Esophagus (tissue), 2 donors: ENCODE measurements around the gene ZNF77. TPM values are rescaled to one million over a fixed set of nuclear protein-coding genes. Genes with fewer than 3 reads are reported as not detected.

Source experiments
- H3K27ac ChIP-seq, 2 donors: one replicate each; pipeline ENCODE4 v1.5.1; 2013; ENCODE audit warnings: low read depth in 2 of 2, mild to moderate bottlenecking in 2 of 2, inconsistent platforms in 1 of 2, low read length in 1 of 2, moderate library complexity in 1 of 2
- H3K27me3 ChIP-seq, 2 donors: one replicate each; pipeline ENCODE4 v1.6.1; 2013; ENCODE audit warnings: low read length in 2 of 2, control low read depth in 1 of 2, mild to moderate bottlenecking in 1 of 2; ENCODE audit not compliant: insufficient read depth in 2 of 2, control insufficient read depth in 1 of 2
- H3K36me3 ChIP-seq, 2 donors: one replicate each; pipeline ENCODE4 v1.6.1; 2013; ENCODE audit warnings: low read length in 1 of 2; ENCODE audit not compliant: control insufficient read depth in 2 of 2, insufficient read depth in 2 of 2
- H3K4me1 ChIP-seq, 2 donors: one replicate each; pipeline ENCODE4 v1.6.1; 2013; ENCODE audit warnings: low read length in 1 of 2; ENCODE audit not compliant: control insufficient read depth in 2 of 2, insufficient read depth in 2 of 2
- H3K4me3 ChIP-seq, 2 donors: one replicate each; pipeline ENCODE4 v1.5.1; 2013; ENCODE audit warnings: low read length in 2 of 2, mild to moderate bottlenecking in 2 of 2, low read depth in 1 of 2, moderate library complexity in 1 of 2
- H3K9me3 ChIP-seq, 2 donors: one replicate each; pipeline ENCODE4 v1.6.1; 2013; ENCODE audit warnings: mild to moderate bottlenecking in 2 of 2, low read depth in 1 of 2, low read length in 1 of 2, moderate library complexity in 1 of 2; ENCODE audit not compliant: control insufficient read depth in 2 of 2, insufficient read depth in 1 of 2
- WGBS, 2 donors: extraction: QIAGEN DNeasy Blood & Tissue Kit; methylation state at CpG; one replicate each; pipeline ENCODE4 v1.1.7; 2013; 5-methylcytosine and 5-hydroxymethylcytosine counted together
- polyA plus RNA-seq, 2 donors: library from polyadenylated mRNA; stranded (reverse); fragments of 200-250 nt; gene quantifications; one replicate each; pipeline ENCODE4 v1.2.3, GENCODE V29; 2013
- donor health status: healthy with polysubstance abuse.
- donor health status: Bipolar disorder and iron deficiency.

The ZNF77 gene
- polyA plus RNA-seq, 2 donors, result 2.6 TPM

GRCh38 chr19:2983351-2984214, 38.8 kb upstream of the ZNF77 start:
- no peaks in the 10 kb centered on the region for H3K27me3 ChIP-seq
- 6 to 12% methylated on average over 19 to 24 of the region's 24 CpGs for WGBS, 2 donors
- no peaks in the 10 kb centered on the region for H3K9me3 ChIP-seq
- H3K36me3 ChIP-seq, result no peaks in the 10 kb centered on the region
- peak overlapping the region; percentile 12 to 23 for H3K4me3 ChIP-seq
- peaks cover 9 to 12% of the 10 kb centered on the region in 2 donors for H3K4me1 ChIP-seq
- peak overlapping the region; percentile 83 to 86 for H3K27ac ChIP-seq

DNA sequence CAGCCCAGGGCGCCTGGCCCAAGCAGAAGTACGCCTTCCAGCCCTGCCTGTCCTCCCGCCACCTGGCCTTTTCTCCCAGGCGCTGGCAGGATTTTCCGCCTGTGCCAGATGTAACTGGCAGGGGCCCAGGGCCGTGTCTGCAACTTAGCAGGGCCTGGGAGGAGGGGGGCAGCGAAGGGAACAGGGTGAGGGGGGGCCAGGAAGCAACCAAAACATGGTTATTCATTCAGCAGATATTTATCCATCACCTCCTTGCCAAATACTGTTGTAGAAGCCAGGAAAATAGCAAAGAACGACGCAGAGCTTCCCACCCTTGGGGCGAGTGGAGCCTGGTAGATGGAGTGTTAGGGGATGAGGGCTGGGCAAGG, 38.2 kb upstream of the ZNF77 start:
- H3K4me3 ChIP-seq, result no peak overlapping the region
- WGBS, 2 donors, result 6 to 9% methylated on average over 10 of the region's 10 CpGs

DNA sequence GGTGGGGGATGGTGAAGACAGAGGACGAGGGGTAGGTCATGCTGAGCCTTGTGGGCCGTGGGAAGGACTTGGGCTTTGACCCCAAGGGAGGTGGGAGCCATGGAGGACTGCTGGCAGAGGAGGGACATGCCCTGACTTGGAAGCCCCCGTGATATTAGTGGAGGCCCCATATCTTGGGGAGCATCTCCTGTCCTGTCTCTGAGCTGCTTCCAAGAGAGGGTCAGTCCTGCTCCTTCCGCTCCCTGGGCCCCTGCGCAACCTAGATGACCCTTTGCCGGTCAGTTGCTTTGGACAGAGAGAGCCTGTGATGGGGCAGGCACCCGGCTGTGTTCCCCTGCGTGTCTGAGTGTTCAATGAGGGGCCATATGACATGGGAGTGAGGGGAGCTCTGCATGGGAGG, 37.8 kb upstream of the ZNF77 start:
- Histone ChIP-seq H3K27me3 (no peaks in the 10 kb centered on the region), H3K36me3 (no peaks in the 10 kb centered on the region), H3K9me3 (no peaks in the 10 kb centered on the region), H3K4me3 (no peak overlapping the region), H3K27ac (peak overlapping the region; percentile 51 to 86), H3K4me1 (peaks cover 9 to 12% of the 10 kb centered on the region in 2 donors)
- 28 to 43% methylated on average over 8 of the region's 8 CpGs for WGBS, 2 donors

More for the DNA sequence above, 38.2 kb upstream of the ZNF77 start:
- Histone ChIP-seq H3K9me3 (no peaks in the 10 kb centered on the region), H3K36me3 (no peaks in the 10 kb centered on the region), H3K27ac (peak overlapping the region; percentile 83 to 86), H3K27me3 (no peaks in the 10 kb centered on the region), H3K4me1 (peaks cover 9 to 12% of the 10 kb centered on the region in 2 donors)

DNA sequence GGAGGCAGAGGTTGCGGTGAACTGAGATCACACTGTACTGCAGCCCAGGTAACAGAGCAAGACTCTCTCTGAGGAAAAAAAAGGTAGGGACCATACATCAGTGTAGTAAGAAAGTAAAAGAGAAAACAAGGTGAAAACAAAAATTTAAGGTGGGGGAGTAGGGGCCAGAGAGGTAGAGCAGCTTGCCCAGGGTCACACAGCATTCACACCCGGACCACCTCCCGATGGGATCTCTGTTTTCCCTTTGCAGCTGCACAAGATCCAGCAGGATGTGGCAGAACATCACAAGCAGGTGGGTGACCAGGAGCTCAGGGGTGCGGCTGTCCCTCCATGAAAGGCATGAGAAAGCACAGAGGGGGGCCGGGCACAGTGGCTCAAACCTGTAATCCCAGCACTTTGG, 37.1 kb upstream of the ZNF77 start:
- H3K27me3 ChIP-seq, result no peaks in the 10 kb centered on the region
- no peaks in the 10 kb centered on the region for H3K9me3 ChIP-seq
- H3K4me3 ChIP-seq, result no peak overlapping the region
- H3K4me1 ChIP-seq, result peaks cover 9 to 12% of the 10 kb centered on the region in 2 donors
- no peaks in the 10 kb centered on the region for H3K36me3 ChIP-seq
- no peak overlapping the region for H3K27ac ChIP-seq
- 79 to 83% methylated on average over 5 of the region's 5 CpGs for WGBS, 2 donors

DNA sequence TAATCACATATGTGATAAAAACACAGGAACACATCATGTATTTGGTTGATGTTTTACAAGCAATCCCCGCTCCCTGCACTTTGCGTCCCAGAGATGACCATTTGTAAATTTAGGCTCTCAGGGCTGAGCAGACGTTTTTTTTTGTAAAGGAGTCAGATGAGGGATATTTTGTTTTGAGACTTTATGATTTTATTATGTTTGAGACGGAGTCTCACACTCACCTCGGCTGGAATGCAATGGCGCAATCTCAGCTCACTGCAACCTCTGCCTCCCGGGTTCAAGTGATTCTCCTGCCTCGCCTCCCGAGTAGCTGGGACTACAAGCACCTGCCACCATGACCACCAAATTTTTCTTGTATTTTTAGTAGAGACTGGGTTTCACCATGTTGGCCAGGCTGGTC, 34.0 kb upstream of the ZNF77 start:
- Histone ChIP-seq H3K36me3 (no peaks in the 10 kb centered on the region), H3K4me3 (no peak overlapping the region), H3K4me1 (peaks cover 8 to 14% of the 10 kb centered on the region in 2 donors), H3K27ac (no peak overlapping the region), H3K9me3 (no peaks in the 10 kb centered on the region), H3K27me3 (no peaks in the 10 kb centered on the region)
- 72 to 86% methylated on average over 9 of the region's 9 CpGs for WGBS, 2 donors

- Histone ChIP-seq H3K27ac (no peak overlapping the region), H3K36me3 (no peaks in the 10 kb centered on the region), H3K4me1 (peaks cover 6 to 10% of the 10 kb centered on the region in 2 donors), H3K4me3 (no peak overlapping the region), H3K27me3 (no peaks in the 10 kb centered on the region), H3K9me3 (no peaks in the 10 kb centered on the region)
- WGBS, 2 donors, result 60 to 70% methylated on average over 11 of the region's 11 CpGs
Measured at GRCh38 chr19:2978166-2978767, 33.5 kb upstream of the ZNF77 start.

GRCh38 chr19:2977746-2978138, 33.0 kb upstream of the ZNF77 start:
- no peaks in the 10 kb centered on the region for H3K27me3 ChIP-seq
- no peaks in the 10 kb centered on the region for H3K9me3 ChIP-seq
- H3K36me3 ChIP-seq, result no peaks in the 10 kb centered on the region
- 44 to 45% methylated on average over 10 of the region's 10 CpGs for WGBS, 2 donors
- H3K4me3 ChIP-seq, result no peak overlapping the region
- H3K4me1 ChIP-seq, result peaks cover 2 to 7% of the 10 kb centered on the region in 2 donors
- H3K27ac ChIP-seq, result peak overlapping the region in 1 of 2 donors; percentile 17

GRCh38 chr19:2977001-2977745, 32.4 kb upstream of the ZNF77 start, which contains the start of gene TLE6:
TSS of gene TLE6 (plus strand) at chr19:2977564. CDS start at chr19:2978234, 670 bp downstream.
- Histone ChIP-seq H3K9me3 (no peaks in the 10 kb centered on the region), H3K36me3 (no peaks in the 10 kb centered on the region), H3K27me3 (no peaks in the 10 kb centered on the region), H3K4me3 (peak within 1 kb of the TSS; percentile 31 to 50), H3K4me1 (peaks cover 0 to 4% of the 10 kb centered on the region in 2 donors), H3K27ac (peak within 1 kb of the TSS in 1 of 2 donors; percentile 47)
- WGBS, 2 donors, result 0 to 1% methylated on average over 50 to 51 of the region's 51 CpGs

DNA sequence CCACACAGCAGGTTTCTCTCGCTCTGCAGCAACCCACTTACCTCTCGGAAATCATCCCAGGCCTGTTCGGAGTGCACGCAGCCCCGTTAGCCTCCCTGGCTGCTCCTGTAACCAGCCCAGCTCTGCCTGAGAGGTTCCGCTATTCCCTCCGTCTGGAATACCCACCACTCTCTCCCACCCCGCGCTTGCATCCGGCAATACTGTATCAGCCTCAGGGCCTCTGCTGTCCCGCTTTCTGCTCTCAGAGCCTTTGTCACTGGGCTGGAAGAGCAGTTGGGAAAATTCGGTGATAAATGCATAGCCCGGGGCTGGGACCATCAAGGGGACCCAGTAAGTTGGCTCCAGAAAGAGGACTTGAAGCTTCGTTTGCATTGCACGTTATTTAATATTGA, 31.8 kb upstream of the ZNF77 start:
- no peaks in the 10 kb centered on the region for H3K36me3 ChIP-seq
- WGBS, 2 donors, result 9 to 13% methylated on average over 15 of the region's 15 CpGs
- no peaks in the 10 kb centered on the region for H3K27me3 ChIP-seq
- H3K4me3 ChIP-seq, result peak overlapping the region; percentile 31 to 50
- no peak overlapping the region for H3K27ac ChIP-seq
- peaks cover 0 to 4% of the 10 kb centered on the region in 2 donors for H3K4me1 ChIP-seq
- H3K9me3 ChIP-seq, result no peaks in the 10 kb centered on the region
